H9 (cell line): Measurements from ENCODE around the gene MYOM1. TPM values are rescaled to one million over a fixed set of nuclear protein-coding genes. Genes with fewer than 3 reads are reported as not detected.

Experiments
- DNase-seq: peaks from one replicate; pipeline ENCODE4 v3.0.0-alpha.2; 2017
- H2AFZ ChIP-seq: one replicate; pipeline ENCODE4 v1.6.1; 2013; ENCODE audit warnings: mild to moderate bottlenecking, low read length, control low read depth, moderate library complexity
- H2AK5ac ChIP-seq: 2 replicates; pipeline ENCODE4 v1.6.1; 2013; ENCODE audit warnings: low read length, control low read depth, mixed read lengths; ENCODE audit not compliant: insufficient read length
- H2BK120ac ChIP-seq: one replicate; pipeline ENCODE4 v1.6.1; 2013; ENCODE audit warnings: low read depth, mild to moderate bottlenecking, low read length, control low read depth, inconsistent platforms; ENCODE audit not compliant: poor library complexity, severe bottlenecking
- H2BK12ac ChIP-seq: 2 replicates; pipeline ENCODE4 v1.6.1; 2013; ENCODE audit warnings: low read length, control low read depth, mixed read lengths, low read depth; ENCODE audit not compliant: insufficient read length
- H2BK15ac ChIP-seq: 2 replicates; pipeline ENCODE4 v1.6.1; 2013; ENCODE audit warnings: low read depth, low read length, control low read depth
- H2BK20ac ChIP-seq: one replicate; pipeline ENCODE4 v1.6.1; 2013; ENCODE audit warnings: low read depth, mild to moderate bottlenecking, low read length, control low read depth, inconsistent platforms; ENCODE audit not compliant: poor library complexity, severe bottlenecking
- H2BK5ac ChIP-seq: 2 replicates; pipeline ENCODE4 v1.6.1; 2013; ENCODE audit warnings: low read length, control low read depth, mixed read lengths; ENCODE audit not compliant: insufficient read length
- H3K14ac ChIP-seq: 2 replicates; pipeline ENCODE4 v1.6.1; 2013; ENCODE audit warnings: low read length, control low read depth; ENCODE audit not compliant: insufficient read depth
- H3K18ac ChIP-seq: 2 replicates; pipeline ENCODE4 v1.6.1; 2013; ENCODE audit warnings: low read depth, mild to moderate bottlenecking, mixed read lengths, low read length, control low read depth; ENCODE audit not compliant: insufficient read length
- H3K23ac ChIP-seq: 2 replicates; pipeline ENCODE4 v1.6.1; 2013; ENCODE audit warnings: low read length, control low read depth, mixed read lengths, low read depth; ENCODE audit not compliant: insufficient read length
- H3K23me2 ChIP-seq: 2 replicates; pipeline ENCODE4 v1.6.1; 2013; ENCODE audit warnings: low read depth, mild to moderate bottlenecking, mixed read lengths, low read length, control low read depth; ENCODE audit not compliant: insufficient read length, poor library complexity, severe bottlenecking
- H3K27ac ChIP-seq: 2 replicates; pipeline ENCODE4 v1.5.1; 2013; ENCODE audit warnings: low read length, control low read depth, mixed read lengths, low read depth; ENCODE audit not compliant: insufficient read length
- H3K27me3 ChIP-seq: 2 replicates; pipeline ENCODE4 v1.6.1; 2013; ENCODE audit warnings: low read length, control low read depth, inconsistent platforms; ENCODE audit not compliant: insufficient read depth
- H3K4ac ChIP-seq: 2 replicates; pipeline ENCODE4 v1.6.1; 2013; ENCODE audit warnings: low read depth, mild to moderate bottlenecking, control low read depth, inconsistent platforms, low read length, moderate library complexity
- H3K4me1 ChIP-seq: 2 replicates; pipeline ENCODE4 v1.6.1; 2013; ENCODE audit warnings: low read length, control low read depth, inconsistent platforms; ENCODE audit not compliant: insufficient read depth
- H3K4me2 ChIP-seq: 2 replicates; pipeline ENCODE4 v1.6.1; 2013; ENCODE audit warnings: low read length, control low read depth, mixed read lengths; ENCODE audit not compliant: insufficient read length, insufficient read depth
- H3K56ac ChIP-seq: 2 replicates; pipeline ENCODE4 v1.6.1; 2013; ENCODE audit warnings: low read depth, mild to moderate bottlenecking, mixed read lengths, low read length, control low read depth; ENCODE audit not compliant: insufficient read length
- H3K79me1 ChIP-seq: 2 replicates; pipeline ENCODE4 v1.6.1; 2013; ENCODE audit warnings: low read depth, mild to moderate bottlenecking, moderate library complexity, low read length, control low read depth, inconsistent platforms; ENCODE audit not compliant: insufficient read depth, poor library complexity, severe bottlenecking
- H3K79me2 ChIP-seq: 2 replicates; pipeline ENCODE4 v1.6.1; 2013; ENCODE audit warnings: low read length, control low read depth, inconsistent platforms; ENCODE audit not compliant: insufficient read depth
- H3K9ac ChIP-seq: 2 replicates; pipeline ENCODE4 v1.6.1; 2013; ENCODE audit warnings: low read length, control low read depth, mixed read lengths; ENCODE audit not compliant: insufficient read length; ENCODE audit errors: extremely low read depth
- H3K9me3 ChIP-seq: one replicate; pipeline ENCODE4 v1.6.1; 2013; ENCODE audit warnings: low read depth, low read length, inconsistent platforms; ENCODE audit not compliant: control insufficient read depth
- H3T11ph ChIP-seq: one replicate; pipeline ENCODE4 v1.6.1; 2013; ENCODE audit warnings: mild to moderate bottlenecking, low read length, control low read depth, inconsistent platforms
- H4K20me1 ChIP-seq: one replicate; pipeline ENCODE4 v1.6.1; 2013; ENCODE audit not compliant: control insufficient read depth, insufficient read length, insufficient read depth
- H4K5ac ChIP-seq: 2 replicates; pipeline ENCODE4 v1.6.1; 2013; ENCODE audit warnings: low read depth, mild to moderate bottlenecking, mixed read lengths, low read length, control low read depth; ENCODE audit not compliant: insufficient read length
- H4K8ac ChIP-seq: replicated peaks from 2 replicates; pipeline ENCODE4 v1.6.1; 2013; ENCODE audit warnings: low read length, control low read depth, mixed read lengths, low read depth; ENCODE audit not compliant: insufficient read length
- H4K91ac ChIP-seq: 2 replicates; pipeline ENCODE4 v1.6.1; 2013; ENCODE audit warnings: low read depth, mild to moderate bottlenecking, moderate library complexity, mixed read lengths, low read length, control low read depth; ENCODE audit not compliant: insufficient read length
- H3K27ac Mint-ChIP-seq, 3 experiments: 2 replicates in 2 of 3; 3 replicates in 1 of 3; pipeline ENCODE4 v1.8.0; 2020 to 2021; ENCODE audit warnings: mixed read lengths in 3 of 3, mild to moderate bottlenecking in 1 of 3, moderate library complexity in 1 of 3
- H3K27me3 Mint-ChIP-seq: 2 replicates; pipeline ENCODE4 v1.8.0; 2021; ENCODE audit warnings: low read depth, mild to moderate bottlenecking, moderate library complexity, mixed read lengths
- H3K36me3 Mint-ChIP-seq, 3 experiments: 2 replicates in 2 of 3; 3 replicates in 1 of 3; pipeline ENCODE4 v1.8.0; 2020 to 2021; ENCODE audit warnings: low read depth in 3 of 3, mixed read lengths in 3 of 3; ENCODE audit not compliant: insufficient read depth in 1 of 3
- H3K4me1 Mint-ChIP-seq, 2 experiments: 2 replicates each; pipeline ENCODE4 v1.8.0; 2020; ENCODE audit warnings: mixed read lengths in 2 of 2
- H3K4me3 Mint-ChIP-seq, 2 experiments: 2 replicates in 1 of 2; 3 replicates in 1 of 2; pipeline ENCODE4 v1.8.0; 2020 to 2021; ENCODE audit warnings: mild to moderate bottlenecking in 2 of 2, mixed read lengths in 2 of 2, moderate library complexity in 1 of 2
- H3K9me3 Mint-ChIP-seq, 2 experiments: 2 replicates in 1 of 2; 3 replicates in 1 of 2; pipeline ENCODE4 v1.8.0; 2020; ENCODE audit warnings: mild to moderate bottlenecking in 2 of 2, mixed read lengths in 2 of 2, moderate library complexity in 1 of 2
- CTCF ChIP-seq: fragments of 200-600 bp; sonication (generic); conservative IDR thresholded peaks from 3 replicates; pipeline ENCODE4 v1.8.0; 2021; ENCODE audit warnings: antibody characterized with exemption, mild to moderate bottlenecking
- WGBS: extraction: QIAGEN DNeasy Blood & Tissue Kit; methylation state at CpG from one replicate; pipeline ENCODE4 v1.1.7; 2013; ENCODE audit warnings: missing lambda C conversion rate, low lambda C conversion rate, mixed read lengths; ENCODE audit not compliant: insufficient read length; ENCODE audit errors: extremely low coverage; 5-methylcytosine and 5-hydroxymethylcytosine counted together
- total RNA-seq: library from RNA; stranded (reverse); gene quantifications from 2 replicates; pipeline ENCODE4 v1.2.1, GENCODE V29; 2021

Gene MYOM1
- total RNA-seq, 1 experiment from 2014 or later = 0.17 TPM

- H2BK20ac ChIP-seq = no peak overlapping the region
- no peak overlapping the region for H2BK12ac ChIP-seq
- H3K27ac ChIP-seq = no peak overlapping the region
- no peak for DNase-seq
- no peak overlapping the region for H3K9ac ChIP-seq
- peaks cover 22 to 31% of the 10 kb centered on the region in 2 experiments for H3K4me1 Mint-ChIP-seq
- H4K5ac ChIP-seq = no peak overlapping the region
- H4K8ac ChIP-seq = no peak overlapping the region
- H3K9me3 Mint-ChIP-seq = no peaks in the 10 kb centered on the region
- H2AK5ac ChIP-seq = no peak overlapping the region
- H3K14ac ChIP-seq = no peak overlapping the region
- no peak overlapping the region for H3K23ac ChIP-seq
- H3K4me3 Mint-ChIP-seq = no peak overlapping the region
- H3K56ac ChIP-seq = no peak overlapping the region
- H3K9me3 ChIP-seq = no peaks in the 10 kb centered on the region
- H3T11ph ChIP-seq = no peak overlapping the region
- no peak overlapping the region for H3K4ac ChIP-seq
- no peak overlapping the region for H2AFZ ChIP-seq
- TF ChIP-seq CTCF = no peak
- H3K36me3 Mint-ChIP-seq = peaks cover 38 to 64% (median 60%) of the 10 kb centered on the region in 3 experiments
- no peak overlapping the region for H2BK5ac ChIP-seq
- no peak overlapping the region for H3K18ac ChIP-seq
- peaks cover 3% of the 10 kb centered on the region for H3K23me2 ChIP-seq
- H3K79me2 ChIP-seq = peaks cover 20% of the 10 kb centered on the region; the same call in 1 of the 2 replicates
- no peaks in the 10 kb centered on the region for H3K4me1 ChIP-seq
- no peak overlapping the region for H3K4me2 ChIP-seq
- no peak overlapping the region for H2BK120ac ChIP-seq
- no peak overlapping the region for H2BK15ac ChIP-seq
- H3K79me1 ChIP-seq = no peaks in the 10 kb centered on the region
- H3K27me3 ChIP-seq = no peaks in the 10 kb centered on the region
- no peak overlapping the region for H4K91ac ChIP-seq
- no peaks in the 10 kb centered on the region for H3K27me3 Mint-ChIP-seq
- H4K20me1 ChIP-seq = no peaks in the 10 kb centered on the region
- peak overlapping the region in 1 of 3 experiments; percentile 81; a peak in 3 of 7 replicates for H3K27ac Mint-ChIP-seq
- WGBS = no CpG with 5 or more reads among the region's 1 CpG
Observed at GRCh38 chr18:3252843-3253242, 33.1 kb upstream of the MYOM1 start.
